COR-L47 (cell line): ENCODE measurements around the gene SLC4A3.
A peak's percentile ranks its signal among the peaks of the same experiment; 100 is the strongest.
"Not testable (repeated sequence)": the region's sequence is repeated elsewhere in the genome, so short reads cannot be mapped to it uniquely, and the experiment has no call there.

Source experiments
- DNase-seq: peaks from one replicate; lab custom pipeline; 2025; lab: John Stamatoyannopoulos, UW

The SLC4A3 gene

DNA sequence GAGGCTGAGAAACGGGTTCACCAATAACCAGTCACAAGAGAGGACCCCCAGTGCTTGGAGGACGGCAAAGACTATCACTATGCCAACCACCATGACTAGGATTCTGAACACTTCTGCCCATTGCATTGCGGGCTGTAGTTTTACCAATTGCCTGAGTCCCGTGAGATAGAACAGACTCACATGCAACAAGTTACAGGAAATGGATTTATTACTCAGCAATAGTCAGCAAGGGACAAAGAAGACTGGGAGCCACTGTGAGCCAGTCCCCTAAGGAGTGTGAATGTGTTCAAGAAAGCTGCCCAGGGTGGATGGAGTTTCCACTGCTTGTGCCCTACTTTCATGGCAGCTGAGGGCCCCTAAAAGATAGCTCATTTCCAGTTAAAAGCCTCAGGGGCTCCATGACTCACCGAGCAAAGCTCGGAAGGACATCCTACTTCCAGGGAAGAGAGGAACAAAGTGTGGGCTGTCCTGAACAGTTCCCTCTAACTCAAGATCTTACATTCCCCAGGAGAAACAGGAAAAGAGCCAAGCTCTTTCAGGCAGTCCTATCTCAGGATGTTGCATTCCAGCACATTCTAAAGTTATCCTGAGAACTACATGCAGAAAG is 54.4 kb downstream of the SLC4A3 start:
- DNase-seq, result no peak

DNA sequence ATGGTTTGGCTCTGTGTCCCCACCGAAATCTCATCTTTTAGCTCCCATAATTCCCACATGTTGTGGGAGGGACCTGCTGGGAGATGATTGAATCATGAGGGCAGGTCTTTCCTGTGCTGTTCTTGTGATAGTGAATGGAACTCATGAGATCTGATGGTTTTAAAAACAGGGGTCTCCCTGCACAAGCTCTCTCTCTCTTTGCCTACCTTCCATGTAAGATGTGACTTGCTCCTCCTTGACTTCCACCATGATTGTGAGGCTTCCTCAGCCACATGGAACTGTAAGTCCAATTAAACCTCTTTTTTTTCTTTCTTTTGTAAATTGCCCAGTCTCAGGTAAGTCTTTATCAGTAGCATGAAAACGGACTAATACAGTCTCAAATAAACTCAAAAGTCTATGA is 56.0 kb downstream of the SLC4A3 start:
- DNase-seq, result not testable (repeated sequence)

DNA sequence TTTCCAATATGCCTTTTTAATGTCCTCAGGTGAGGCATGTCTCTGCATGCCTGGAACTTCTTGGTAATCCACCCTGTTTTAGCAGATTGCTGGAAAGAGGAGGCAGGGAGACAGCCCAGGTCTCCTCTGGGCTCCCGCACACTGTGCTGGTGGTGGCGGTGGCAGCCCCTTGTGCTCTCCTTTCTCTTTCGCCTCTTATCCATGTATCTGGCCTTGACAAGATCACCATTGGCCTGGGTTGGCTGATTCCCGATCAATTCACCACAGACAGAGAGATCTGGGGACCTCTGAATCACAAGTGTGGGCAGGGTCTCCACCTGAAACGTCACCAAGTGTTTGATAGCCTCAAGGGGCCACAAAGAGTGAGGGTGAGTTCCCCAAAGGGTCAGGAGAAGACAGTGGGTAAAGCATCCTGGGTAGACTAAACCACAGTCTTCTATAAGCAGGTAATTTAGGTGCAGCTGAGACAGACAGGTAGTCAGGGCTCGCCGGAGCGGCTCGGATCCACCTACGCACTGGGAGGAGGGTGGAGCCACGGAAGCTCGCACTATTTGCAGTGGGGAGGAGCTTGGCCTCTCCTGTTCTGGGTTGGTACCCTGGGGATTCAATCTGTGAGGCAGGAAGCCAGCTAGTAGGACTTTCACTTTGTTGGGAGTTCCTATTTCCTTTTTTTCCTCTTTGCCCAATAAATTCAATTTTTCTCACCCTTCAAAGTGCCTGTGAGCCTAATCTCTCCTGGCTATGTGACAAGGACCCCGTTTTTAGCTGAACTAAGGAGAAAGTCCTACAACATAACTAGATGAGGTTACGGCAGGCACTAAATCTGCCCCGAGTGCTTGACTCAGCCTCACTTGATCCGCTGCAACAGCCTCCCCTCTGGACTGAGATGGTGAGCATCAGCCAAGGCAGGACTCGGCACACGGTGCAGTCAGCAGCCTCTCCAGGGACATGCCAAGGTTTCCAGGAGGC is 57.6 kb downstream of the SLC4A3 start:
- peak; percentile 75 for DNase-seq

DNA sequence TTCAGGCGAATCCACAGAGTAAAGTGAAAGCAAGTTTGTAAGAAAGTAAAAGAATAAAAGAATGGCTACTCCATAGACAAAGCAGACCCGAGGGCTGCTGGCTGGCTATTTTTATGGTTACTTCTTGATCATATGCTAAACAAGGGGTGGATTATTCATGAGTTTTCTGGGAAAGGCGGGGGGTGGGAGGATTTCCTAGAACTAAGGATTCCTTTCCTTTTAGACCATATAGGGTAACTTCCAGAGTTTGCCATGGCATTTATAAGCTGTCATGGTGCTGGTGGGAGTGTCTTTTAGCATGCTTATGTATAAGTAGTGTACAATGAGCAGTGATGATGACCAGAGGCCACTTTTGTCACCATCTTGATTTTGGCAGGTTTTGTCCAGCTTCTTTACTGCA is 59.8 kb downstream of the SLC4A3 start:
- DNase-seq, result no peak

DNA sequence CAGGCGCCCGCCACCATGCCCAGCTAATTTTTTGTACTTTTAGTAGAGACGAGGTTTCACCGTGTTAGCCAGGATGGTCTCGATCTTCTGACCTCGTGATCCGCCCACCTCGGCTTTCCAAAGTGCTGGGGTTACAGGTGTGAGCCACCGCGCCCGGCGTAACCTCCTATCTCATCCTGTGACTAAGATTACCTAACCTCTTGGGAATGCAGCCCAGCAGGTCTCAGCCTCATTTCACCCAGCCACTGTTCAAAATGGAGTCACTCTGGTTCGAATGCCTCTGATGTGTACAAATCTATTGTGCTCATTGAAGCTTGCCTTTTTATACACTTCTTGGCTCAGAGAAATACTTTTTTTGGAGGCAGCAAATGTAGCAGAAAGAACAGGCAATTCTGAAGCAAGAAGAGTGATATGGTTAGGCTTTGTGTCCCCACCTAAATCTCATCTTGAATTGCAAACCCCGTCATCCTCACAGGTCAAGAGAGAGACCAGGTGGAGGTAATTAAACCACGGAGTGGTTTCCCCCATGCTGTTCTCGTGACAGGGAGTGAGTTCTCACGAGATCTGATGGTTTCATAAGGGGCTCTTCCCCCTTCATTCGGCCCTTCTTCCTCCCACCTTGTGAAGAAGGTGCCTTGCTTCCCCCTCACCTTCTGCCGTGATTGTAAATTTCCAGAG is 60.6 kb downstream of the SLC4A3 start:
- DNase-seq, result no peak

DNA sequence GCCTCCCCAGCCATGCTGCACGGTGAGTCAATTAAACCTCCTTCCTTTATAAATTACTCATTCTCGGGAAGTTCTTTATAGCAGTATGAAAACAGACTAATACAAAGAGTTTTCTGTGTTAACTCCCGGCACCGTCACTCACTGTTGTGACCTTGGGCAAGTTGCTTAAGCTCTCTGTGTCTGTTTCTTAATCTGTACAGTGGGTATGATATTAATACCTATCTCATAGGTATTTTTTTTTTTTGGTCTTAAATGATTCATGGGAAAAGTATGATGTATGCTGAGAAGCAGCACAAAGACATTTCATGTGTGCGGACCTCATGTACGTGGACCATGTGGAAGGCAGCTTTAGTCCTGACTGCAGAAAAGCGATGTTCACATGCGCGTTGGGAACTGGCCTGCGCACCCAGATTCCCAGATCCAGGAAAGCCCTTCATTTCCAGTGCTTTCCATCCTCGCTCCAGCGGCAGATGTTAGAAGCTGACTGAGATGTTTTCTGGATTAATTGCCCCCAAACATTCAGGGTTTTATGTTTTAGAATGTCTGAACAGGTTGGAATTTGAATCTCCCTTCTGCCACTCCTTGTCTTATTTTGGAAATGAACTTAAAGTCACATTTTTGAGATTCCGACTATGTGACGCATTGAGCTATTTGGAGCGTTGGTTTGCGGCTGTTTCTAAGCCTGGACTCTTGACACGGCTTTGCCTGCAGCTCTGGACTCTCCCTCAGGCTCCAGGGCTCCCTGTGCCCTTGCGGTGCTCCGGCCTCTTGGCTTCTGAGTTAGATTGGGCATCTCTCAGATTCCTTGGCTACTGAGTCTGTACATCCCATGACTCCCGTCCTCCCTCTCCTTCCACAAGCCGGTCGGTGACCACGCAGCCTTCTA is 61.4 kb downstream of the SLC4A3 start:
- no peak for DNase-seq

DNA sequence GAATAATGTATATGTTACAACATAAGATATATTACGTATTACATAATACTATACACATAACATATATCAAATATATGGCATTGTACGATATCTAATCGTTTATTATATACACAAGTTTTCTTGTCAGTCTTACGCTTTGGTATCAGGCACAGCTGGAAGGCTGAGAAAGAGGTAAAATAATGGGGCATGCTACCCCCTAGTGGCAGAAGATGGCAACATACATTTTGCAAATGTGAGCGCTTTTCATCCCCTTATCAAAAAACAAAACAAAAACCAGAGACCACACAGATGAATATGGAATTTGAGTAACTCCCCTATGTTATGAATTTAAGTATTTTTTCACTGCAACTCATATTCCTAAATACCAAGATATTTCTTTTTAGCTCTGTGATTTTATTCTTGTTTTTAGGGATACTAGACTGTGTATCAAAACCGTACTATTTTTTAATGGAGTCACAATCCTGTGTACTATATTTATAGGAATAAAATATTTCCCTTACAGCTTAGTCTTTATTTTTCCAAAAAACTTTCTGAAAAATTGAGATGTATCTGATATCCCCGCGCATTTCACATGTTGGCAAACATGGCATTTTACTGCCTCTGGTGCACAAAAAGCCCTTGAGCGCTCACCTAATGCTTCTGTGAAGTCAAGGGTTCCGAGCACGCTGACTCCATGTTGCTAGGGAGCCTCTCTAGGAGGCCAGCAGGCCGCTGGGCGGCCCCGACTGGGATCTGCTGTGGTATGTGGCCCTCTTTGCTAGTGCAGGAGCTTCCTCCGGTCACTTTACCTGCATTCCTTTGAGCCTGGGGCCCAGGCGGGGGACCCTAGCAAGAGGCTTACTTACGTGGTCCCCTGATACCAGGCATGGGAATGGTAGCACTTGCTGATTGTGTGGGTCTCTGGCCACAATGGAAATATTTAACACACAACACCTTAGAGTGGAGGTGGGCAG is 62.5 kb downstream of the SLC4A3 start:
- peak; percentile 17 for DNase-seq

DNA sequence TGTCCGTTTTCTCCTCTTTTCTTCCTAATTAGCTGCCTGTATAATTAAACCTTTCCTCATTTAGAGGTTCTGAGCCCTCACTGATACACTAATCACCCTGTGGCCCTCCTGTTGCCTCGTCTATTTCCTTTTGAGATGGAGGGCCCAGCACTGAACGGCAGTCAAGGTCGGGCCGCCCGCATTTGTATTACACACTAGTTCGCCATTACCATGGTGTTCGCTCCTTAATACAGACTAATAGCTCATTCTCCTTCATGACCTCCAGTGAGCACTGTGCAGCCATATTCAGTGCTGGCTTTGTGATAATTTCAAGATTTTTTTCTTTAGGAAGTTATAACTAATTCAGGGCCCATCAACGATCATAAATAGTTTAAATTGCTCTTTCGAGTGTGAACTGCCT is 64.1 kb downstream of the SLC4A3 start:
- DNase-seq, result no peak
